GM23338 (cell line): Measurements from ENCODE around the gene CNOT8. TPM values are rescaled to one million over a fixed set of nuclear protein-coding genes. Genes with fewer than 3 reads are reported as not detected.

Source experiments
- ATAC-seq: fragments of 200-7000 bp; cut with Tn5 transposase; 3 replicates; pipeline ENCODE4 v1.9.1; 2020
- DNase-seq: peaks from one replicate; pipeline ENCODE4 v3.0.0-alpha.2; 2015; ENCODE audit warnings: low spot score
- H2AFZ ChIP-seq: fragments of 200-600 bp; sonication (generic); 2 replicates; pipeline ENCODE4 v1.8.0; 2016; ENCODE audit warnings: antibody characterized with exemption, mild to moderate bottlenecking, moderate library complexity
- H3F3A ChIP-seq: fragments of 200-600 bp; sonication (generic); replicated peaks from 2 replicates; pipeline ENCODE4 v1.8.0; 2017; ENCODE audit warnings: antibody characterized with exemption, mixed run types, low read depth
- H3K27ac ChIP-seq: fragments of 200-600 bp; sonication (generic); 2 replicates; pipeline ENCODE4 v1.6.1; 2016; ENCODE audit warnings: low read depth
- H3K27me3 ChIP-seq: fragments of 200-600 bp; sonication (generic); 2 replicates; pipeline ENCODE4 v1.8.0; 2016; ENCODE audit warnings: mild to moderate bottlenecking, mixed run types, moderate library complexity; ENCODE audit not compliant: insufficient read depth
- H3K36me3 ChIP-seq: fragments of 200-600 bp; sonication (generic); 2 replicates; pipeline ENCODE4 v1.8.0; 2016; ENCODE audit warnings: mild to moderate bottlenecking; ENCODE audit not compliant: insufficient read depth
- H3K4me1 ChIP-seq: fragments of 200-600 bp; sonication (generic); 2 replicates; pipeline ENCODE4 v1.8.0; 2016; ENCODE audit warnings: mild to moderate bottlenecking, moderate library complexity; ENCODE audit not compliant: insufficient read depth
- H3K4me2 ChIP-seq: fragments of 200-600 bp; sonication (generic); 2 replicates; pipeline ENCODE4 v1.7.1; 2017; ENCODE audit warnings: mixed run types
- H3K4me3 ChIP-seq: fragments of 200-600 bp; sonication (generic); 2 replicates; pipeline ENCODE4 v1.6.1; 2016; ENCODE audit warnings: mixed run types
- H3K79me2 ChIP-seq: fragments of 200-600 bp; sonication (generic); replicated peaks from 2 replicates; pipeline ENCODE4 v1.8.0; 2017; ENCODE audit warnings: mild to moderate bottlenecking; ENCODE audit not compliant: insufficient read depth
- H3K9me2 ChIP-seq: fragments of 200-600 bp; sonication (generic); 2 replicates; pipeline ENCODE4 v1.8.0; 2017; ENCODE audit not compliant: insufficient read depth
- H4K20me1 ChIP-seq: fragments of 200-600 bp; sonication (generic); replicated peaks from 2 replicates; pipeline ENCODE4 v1.8.0; 2017; ENCODE audit warnings: mild to moderate bottlenecking; ENCODE audit not compliant: insufficient read depth
- H3K27ac Mint-ChIP-seq: 2 replicates; pipeline ENCODE4 v1.8.0; 2020; ENCODE audit warnings: inconsistent platforms, mild to moderate bottlenecking, moderate library complexity, mixed read lengths
- H3K27me3 Mint-ChIP-seq: 3 replicates; pipeline ENCODE4 v1.8.0; 2022; ENCODE audit warnings: low read depth, mild to moderate bottlenecking, moderate library complexity, mixed read lengths, inconsistent platforms; ENCODE audit not compliant: insufficient read depth, poor library complexity
- H3K36me3 Mint-ChIP-seq: 3 replicates; pipeline ENCODE4 v1.8.0; 2021; ENCODE audit warnings: low read depth, mild to moderate bottlenecking, inconsistent platforms, moderate library complexity, mixed read lengths
- H3K4me1 Mint-ChIP-seq: 3 replicates; pipeline ENCODE4 v1.8.0; 2020; ENCODE audit warnings: mild to moderate bottlenecking, inconsistent platforms, mixed read lengths
- H3K4me3 Mint-ChIP-seq: 3 replicates; pipeline ENCODE4 v1.8.0; 2021; ENCODE audit warnings: moderate library complexity, mild to moderate bottlenecking, inconsistent platforms, mixed read lengths
- H3K9me3 Mint-ChIP-seq: 3 replicates; pipeline ENCODE4 v1.8.0; 2020; ENCODE audit warnings: moderate library complexity, mild to moderate bottlenecking, inconsistent platforms, mixed read lengths
- CTCF ChIP-seq, 2 experiments: fragments of 200-600 bp in 1 of 2; sonication (generic) in 1 of 2; conservative IDR thresholded peaks; 2 replicates each; pipeline versions ENCODE4 v1.5.1 to v1.6.1; 2016 to 2017; ENCODE audit warnings: antibody characterized with exemption in 2 of 2, low read depth in 2 of 2, mild to moderate bottlenecking in 2 of 2, moderate library complexity in 1 of 2
- EZH2 ChIP-seq: fragments of 200-600 bp; sonication (generic); IDR thresholded peaks from one replicate; pipeline ENCODE4 v1.8.0; 2017; ENCODE audit warnings: antibody characterized with exemption, mild to moderate bottlenecking, low read depth; ENCODE audit not compliant: unreplicated experiment
- POLR2AphosphoS5 ChIP-seq: IDR thresholded peaks from 2 replicates; pipeline ENCODE4 v1.6.1; 2016; ENCODE audit warnings: antibody characterized with exemption, low read depth
- STAT1 ChIP-seq: IDR thresholded peaks from one replicate; pipeline ENCODE4 v1.6.1; 2016; ENCODE audit warnings: antibody characterized with exemption; ENCODE audit not compliant: unreplicated experiment
- ZNF114 ChIP-seq: fragments of 250-450 bp; sonication (Bioruptor Pico); IDR thresholded peaks from 2 replicates; pipeline ENCODE4 v1.5.0; 2020; ENCODE audit warnings: mild to moderate bottlenecking, moderate library complexity
- ZNF462 ChIP-seq: fragments of 250-450 bp; sonication (Bioruptor Pico); IDR thresholded peaks from 2 replicates; pipeline ENCODE4 v1.5.0; 2020; ENCODE audit warnings: mild to moderate bottlenecking, moderate library complexity
- polyA plus RNA-seq: library from polyadenylated mRNA; unstranded; fragments of >200 nt; fragmentation: Nextera tagmentation; extraction: Ambion mirVana; gene quantifications from 2 replicates; pipeline ENCODE4 v1.2.1, GENCODE V29; 2016
- total RNA-seq: library from RNA; depleted of rRNA; stranded (reverse); fragments of >200 nt; shearing (Covaris generic); gene quantifications from 2 replicates; pipeline ENCODE4 v1.2.3, GENCODE V29; 2014

CNOT8 gene
- total and polyA plus RNA-seq, 2 experiments from 2014 or later, result 31.2 to 77.7 TPM

- TF ChIP-seq ZNF462, result no peak
- no peak for TF ChIP-seq ZNF114 (CRISPR knock-in tag)
- no peak for TF ChIP-seq EZH2
- TF ChIP-seq POLR2AphosphoS5, result no peak
- TF ChIP-seq STAT1, result no peak
Measured at GRCh38 chr5:154813736-154814135, 44.7 kb upstream of the CNOT8 start (continued).

- Mint-ChIP-seq H3K9me3 (no peaks in the 10 kb centered on the region; the same call in 2 of the 3 replicates), H3K4me1 (peaks cover 20% of the 10 kb centered on the region), H3K36me3 (peaks cover 98% of the 10 kb centered on the region), H3K27me3 (peaks cover 30% of the 10 kb centered on the region), H3K4me3 (no peak overlapping the region), H3K27ac (peak overlapping the region; percentile 89)
- TF ChIP-seq POLR2AphosphoS5, result 0 out of 2 replicates have a peak, but pooled peaks have one; percentile 17
- no peak for TF ChIP-seq CTCF (conservative IDR thresholded peaks at IDR 0.05; ENCODE audit: low read depth in 2 of 2)
- no peak for TF ChIP-seq ZNF462
- peaks cover 32% of the 10 kb centered on the region for H3F3A ChIP-seq
- H3K36me3 ChIP-seq, result peaks cover 66% of the 10 kb centered on the region
- H3K4me3 ChIP-seq, result no peak overlapping the region
- peaks cover 48% of the 10 kb centered on the region for H4K20me1 ChIP-seq
- H3K27me3 ChIP-seq, result no peaks in the 10 kb centered on the region
- no peaks in the 10 kb centered on the region for H3K4me1 ChIP-seq
- no peak for DNase-seq
- H3K79me2 ChIP-seq, result peaks cover 17% of the 10 kb centered on the region; the same call in 1 of the 2 replicates
- H2AFZ ChIP-seq, result no peak overlapping the region
- no peaks in the 10 kb centered on the region for H3K9me2 ChIP-seq
- no peak overlapping the region; the same call in 1 of the 2 replicates for H3K27ac ChIP-seq
- H3K4me2 ChIP-seq, result no peak overlapping the region
- ATAC-seq, result no peak
Measured at GRCh38 chr5:154815025-154815424, 43.4 kb upstream of the CNOT8 start.
